HEK293 (cell line): Measurements from ENCODE around the gene OPN1SW.

Experiments used
- HOXD13 ChIP-seq: sonication (generic); formaldehyde crosslinking; IDR thresholded peaks from 2 replicates; pipeline ENCODE4 v1.8.0; 2022; ENCODE audit warnings: missing genetic modification reagents, borderline replicate concordance
- SETDB1 ChIP-seq: IDR thresholded peaks from one replicate; pipeline ENCODE4 v1.6.1; 2017; ENCODE audit warnings: mild to moderate bottlenecking, low read length, moderate library complexity, mixed read lengths; ENCODE audit not compliant: insufficient read length
- ZNF560 ChIP-seq: fragments of 450-650 bp; formaldehyde crosslinking; IDR thresholded peaks from 2 replicates; pipeline ENCODE4 v1.5.1; 2017; ENCODE audit warnings: missing biosample characterization, missing genetic modification characterization, borderline replicate concordance
- ZNF768 ChIP-seq: fragments of 450-650 bp; formaldehyde crosslinking; IDR thresholded peaks from 2 replicates; pipeline ENCODE4 v1.5.1; 2018; ENCODE audit warnings: missing biosample characterization, mild to moderate bottlenecking, missing genetic modification characterization
- ZSCAN4 ChIP-seq: fragments of 450-650 bp; formaldehyde crosslinking; IDR thresholded peaks from 2 replicates; pipeline ENCODE4 v1.5.1; 2017; ENCODE audit warnings: missing biosample characterization, missing genetic modification characterization
- TF ChIP-seq, protein P1 (sequence below): fragments of 450-650 bp; formaldehyde crosslinking; IDR thresholded peaks from 2 replicates; pipeline ENCODE4 v1.5.1; 2016; ENCODE audit warnings: missing biosample characterization, missing genetic modification characterization

DNA sequence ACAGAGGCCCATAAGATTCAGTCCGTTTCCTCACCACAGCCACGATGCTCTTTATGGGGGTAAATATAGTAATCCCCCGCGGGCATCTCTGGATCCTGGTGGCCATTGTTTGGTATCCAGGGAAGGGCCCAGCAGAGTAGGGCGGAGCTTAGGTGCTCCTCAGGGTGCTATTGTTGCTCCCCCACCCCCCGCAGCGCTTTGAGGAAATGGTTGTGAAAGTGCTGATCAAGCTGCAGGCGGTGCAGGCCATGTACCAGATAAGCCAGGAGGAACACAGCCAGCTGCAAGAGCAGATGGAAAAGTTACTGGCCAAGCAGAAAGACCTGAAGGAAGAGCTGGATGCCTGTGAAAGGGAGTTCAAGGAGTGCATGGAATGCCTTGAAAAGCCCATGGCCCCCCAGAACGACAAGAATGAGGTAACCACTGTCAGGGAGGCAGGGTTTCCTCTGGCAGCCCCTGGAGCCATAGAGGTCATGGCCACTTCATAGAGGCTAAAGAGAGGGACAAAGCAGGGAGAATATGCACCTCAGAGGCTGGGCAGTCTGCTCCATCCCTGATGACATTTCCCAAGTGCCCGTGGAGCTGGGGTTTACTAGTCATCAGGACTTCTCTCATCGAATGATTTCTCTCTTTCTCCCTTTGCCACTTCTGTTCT lies 37.0 kb upstream of the OPN1SW start:
- TF ChIP-seq ZSCAN4 (no peak), SETDB1 (no peak), HOXD13 (no peak), ZNF560 (tag by site-specific recombination) (no peak), ZNF768 (tag by site-specific recombination) (no peak)
- TF ChIP-seq, protein P1, sequence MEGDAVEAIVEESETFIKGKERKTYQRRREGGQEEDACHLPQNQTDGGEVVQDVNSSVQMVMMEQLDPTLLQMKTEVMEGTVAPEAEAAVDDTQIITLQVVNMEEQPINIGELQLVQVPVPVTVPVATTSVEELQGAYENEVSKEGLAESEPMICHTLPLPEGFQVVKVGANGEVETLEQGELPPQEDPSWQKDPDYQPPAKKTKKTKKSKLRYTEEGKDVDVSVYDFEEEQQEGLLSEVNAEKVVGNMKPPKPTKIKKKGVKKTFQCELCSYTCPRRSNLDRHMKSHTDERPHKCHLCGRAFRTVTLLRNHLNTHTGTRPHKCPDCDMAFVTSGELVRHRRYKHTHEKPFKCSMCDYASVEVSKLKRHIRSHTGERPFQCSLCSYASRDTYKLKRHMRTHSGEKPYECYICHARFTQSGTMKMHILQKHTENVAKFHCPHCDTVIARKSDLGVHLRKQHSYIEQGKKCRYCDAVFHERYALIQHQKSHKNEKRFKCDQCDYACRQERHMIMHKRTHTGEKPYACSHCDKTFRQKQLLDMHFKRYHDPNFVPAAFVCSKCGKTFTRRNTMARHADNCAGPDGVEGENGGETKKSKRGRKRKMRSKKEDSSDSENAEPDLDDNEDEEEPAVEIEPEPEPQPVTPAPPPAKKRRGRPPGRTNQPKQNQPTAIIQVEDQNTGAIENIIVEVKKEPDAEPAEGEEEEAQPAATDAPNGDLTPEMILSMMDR (tag by site-specific recombination), result no peak
